Measurements from ENCODE around the gene LY9. TPM values are rescaled to one million over a fixed set of nuclear protein-coding genes. Genes with fewer than 3 reads are reported as not detected.

LY9 gene
- total RNA-seq, 1 donor from 2014 or later, result not detected

- Mint-ChIP-seq H3K36me3 (ENCODE audit: unreplicated experiment) (no peaks in the 10 kb centered on the region), H3K9me3 (ENCODE audit: unreplicated experiment) (peaks cover 5% of the 10 kb centered on the region)
- no peak for TF ChIP-seq CTCF (IDR thresholded peaks at IDR 0.05; ENCODE audit: partially characterized antibody, unreplicated experiment)
These were observed 62.5 kb downstream of the LY9 start for GRCh38 chr1:160858507-160858906.

GRCh38 chr1:160859166-160859565, 63.2 kb downstream of the LY9 start:
- H3K4me1 Mint-ChIP-seq (ENCODE audit: low read depth, unreplicated experiment), result no peaks in the 10 kb centered on the region
- peaks cover 3% of the 10 kb centered on the region for H3K27me3 Mint-ChIP-seq (ENCODE audit: unreplicated experiment)
- no peaks in the 10 kb centered on the region for H3K36me3 Mint-ChIP-seq (ENCODE audit: unreplicated experiment)
- TF ChIP-seq CTCF (IDR thresholded peaks at IDR 0.05; ENCODE audit: partially characterized antibody, unreplicated experiment), result no peak
- H3K4me3 Mint-ChIP-seq (ENCODE audit: unreplicated experiment), result no peak overlapping the region
- no peak for DNase-seq
- H3K27ac Mint-ChIP-seq (ENCODE audit: unreplicated experiment), result no peak overlapping the region
- peaks cover 5% of the 10 kb centered on the region for H3K9me3 Mint-ChIP-seq (ENCODE audit: unreplicated experiment)

More at GRCh38 chr1:160858507-160858906, 62.5 kb downstream of the LY9 start:
- Mint-ChIP-seq H3K27me3 (ENCODE audit: unreplicated experiment) (peaks cover 5% of the 10 kb centered on the region), H3K27ac (ENCODE audit: unreplicated experiment) (no peak overlapping the region), H3K4me1 (ENCODE audit: low read depth, unreplicated experiment) (no peaks in the 10 kb centered on the region), H3K4me3 (ENCODE audit: unreplicated experiment) (no peak overlapping the region)
- DNase-seq, result no peak

- TF ChIP-seq CTCF (IDR thresholded peaks at IDR 0.05; ENCODE audit: partially characterized antibody, unreplicated experiment), result no peak
- no peaks in the 10 kb centered on the region for H3K36me3 Mint-ChIP-seq (ENCODE audit: unreplicated experiment)
- H3K27ac Mint-ChIP-seq (ENCODE audit: unreplicated experiment), result no peak overlapping the region
- H3K27me3 Mint-ChIP-seq (ENCODE audit: unreplicated experiment), result peaks cover 5% of the 10 kb centered on the region
- no peak overlapping the region for H3K4me3 Mint-ChIP-seq (ENCODE audit: unreplicated experiment)
- no peak for DNase-seq
- H3K9me3 Mint-ChIP-seq (ENCODE audit: unreplicated experiment), result peaks cover 5% of the 10 kb centered on the region
- H3K4me1 Mint-ChIP-seq (ENCODE audit: low read depth, unreplicated experiment), result no peaks in the 10 kb centered on the region
These were observed 65.0 kb downstream of the LY9 start for GRCh38 chr1:160860840-160861505.

- DNase-seq, result no peak
- Mint-ChIP-seq H3K4me3 (ENCODE audit: unreplicated experiment) (no peak within 1 kb of the TSS), H3K27ac (ENCODE audit: unreplicated experiment) (no peak within 1 kb of the TSS), H3K4me1 (ENCODE audit: low read depth, unreplicated experiment) (no peaks in the 10 kb centered on the region), H3K9me3 (ENCODE audit: unreplicated experiment) (peaks cover 5% of the 10 kb centered on the region), H3K27me3 (ENCODE audit: unreplicated experiment) (peaks cover 5% of the 10 kb centered on the region), H3K36me3 (ENCODE audit: unreplicated experiment) (no peaks in the 10 kb centered on the region)
- no peak for TF ChIP-seq CTCF (IDR thresholded peaks at IDR 0.05; ENCODE audit: partially characterized antibody, unreplicated experiment)
These were observed 66.5 kb downstream of the LY9 start, which contains the start of gene CD244 for GRCh38 chr1:160862203-160863060. Gene CD244 (minus strand): TSS chr1:160862887. CDS start chr1:160862677, 210 bp downstream.

Data from glutamatergic neuron (in vitro differentiated cells).